SJSA1 (cell line): Measurements from ENCODE around the gene PSKH1. TPM values are rescaled to one million over a fixed set of nuclear protein-coding genes. Genes with fewer than 3 reads are reported as not detected.
A peak's percentile ranks its signal among the peaks of the same experiment; 100 is the strongest.
"Not testable (repeated sequence)": the region's sequence is repeated elsewhere in the genome, so short reads cannot be mapped to it uniquely, and the experiment has no call there.

Source experiments
- DNase-seq, 2 experiments: peaks; one replicate each; pipeline ENCODE4 v3.0.0-alpha.2; 2015 to 2020; ENCODE audit warnings: low spot score in 2 of 2, low read depth in 1 of 2
- H3K27ac ChIP-seq: fragments of 250-450 bp; sonication (Bioruptor Pico); 2 replicates; pipeline ENCODE4 v1.5.1; 2020; ENCODE audit warnings: mild to moderate bottlenecking, moderate library complexity
- H3K27me3 ChIP-seq: fragments of 250-450 bp; sonication (Bioruptor Pico); replicated peaks from 2 replicates; pipeline ENCODE4 v1.5.1; 2020; ENCODE audit warnings: mild to moderate bottlenecking, moderate library complexity
- H3K36me3 ChIP-seq: fragments of 250-450 bp; sonication (Bioruptor Pico); 2 replicates; pipeline ENCODE4 v1.5.1; 2020; ENCODE audit warnings: mild to moderate bottlenecking
- H3K4me1 ChIP-seq: fragments of 250-450 bp; sonication (Bioruptor Pico); replicated peaks from 2 replicates; pipeline ENCODE4 v1.6.1; 2021; ENCODE audit warnings: mild to moderate bottlenecking
- H3K4me3 ChIP-seq: fragments of 250-450 bp; sonication (Bioruptor Pico); 2 replicates; pipeline ENCODE4 v1.5.1; 2020; ENCODE audit warnings: mild to moderate bottlenecking
- H3K9me3 ChIP-seq: fragments of 250-450 bp; sonication (Bioruptor Pico); replicated peaks from 2 replicates; pipeline ENCODE4 v1.5.1; 2020; ENCODE audit warnings: mild to moderate bottlenecking
- total RNA-seq: library from RNA; depleted of rRNA; stranded (reverse); fragments of >200 nt; shearing (Covaris generic); gene quantifications from 2 replicates; pipeline ENCODE4 v1.2.3, GENCODE V29; 2014

The PSKH1 gene
- total RNA-seq, 1 experiment from 2014 or later, result 10.6 TPM

GRCh38 chr16:67928561-67929364, 35.7 kb downstream of the PSKH1 start:
- DNase-seq, result peak; percentile 46 to 75
- H3K27me3 ChIP-seq, result no peaks in the 10 kb centered on the region
- no peak overlapping the region for H3K27ac ChIP-seq
- no peaks in the 10 kb centered on the region for H3K9me3 ChIP-seq
- peaks cover 34% of the 10 kb centered on the region for H3K36me3 ChIP-seq
- H3K4me3 ChIP-seq, result no peak overlapping the region
- H3K4me1 ChIP-seq, result no peaks in the 10 kb centered on the region

DNA sequence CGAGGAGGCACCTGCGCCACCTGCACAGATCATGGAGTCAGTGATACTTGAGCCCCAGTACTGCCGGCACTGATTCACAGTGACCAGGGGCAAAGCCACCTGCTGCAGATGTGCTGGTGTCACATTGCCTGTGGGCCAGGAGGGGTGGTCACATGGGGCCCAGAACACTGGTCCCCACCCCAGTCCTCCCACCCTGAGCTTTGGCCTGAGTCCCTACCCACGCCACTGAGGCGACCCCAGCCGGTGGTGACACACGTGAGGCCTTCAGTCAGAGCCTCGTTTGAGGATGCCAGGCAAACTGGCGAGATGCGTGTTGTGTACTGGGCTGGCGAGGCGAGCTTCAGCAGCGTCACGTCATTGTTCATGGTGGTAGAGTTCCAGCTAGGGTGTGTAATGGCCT, 37.1 kb downstream of the PSKH1 start:
- Histone ChIP-seq H3K4me3 (no peak overlapping the region), H3K9me3 (no peaks in the 10 kb centered on the region), H3K27me3 (no peaks in the 10 kb centered on the region), H3K36me3 (peaks cover 43% of the 10 kb centered on the region), H3K27ac (no peak overlapping the region), H3K4me1 (peaks cover 2% of the 10 kb centered on the region)
- no peak for DNase-seq

DNA sequence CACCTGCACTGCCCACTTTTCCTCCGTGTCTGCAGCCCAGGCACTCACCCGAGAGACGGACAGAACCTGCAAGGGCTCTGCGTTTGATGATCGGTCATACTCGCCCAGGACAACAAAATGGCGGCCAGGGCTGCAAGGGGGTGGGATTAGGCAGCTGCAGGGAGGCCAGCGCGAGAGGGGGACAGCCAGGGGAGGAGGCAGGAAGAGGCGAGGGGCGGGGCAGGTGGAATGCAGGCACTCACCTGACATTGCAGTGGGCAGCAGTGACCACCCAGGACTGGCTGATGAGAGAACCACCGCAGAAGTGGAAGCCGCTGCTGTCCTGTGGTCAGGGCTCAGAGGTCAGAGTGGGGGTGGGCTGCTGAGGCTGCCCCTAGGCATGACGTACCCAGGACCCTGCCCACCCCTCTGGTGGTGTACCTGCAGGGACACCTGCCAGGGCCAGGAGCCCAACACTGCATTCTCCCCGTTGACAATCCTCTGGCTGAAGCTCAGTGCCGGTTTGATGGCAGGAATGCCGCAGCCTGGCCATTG, 37.7 kb downstream of the PSKH1 start:
- Histone ChIP-seq H3K27ac (no peak overlapping the region), H3K4me1 (peaks cover 7% of the 10 kb centered on the region), H3K9me3 (no peaks in the 10 kb centered on the region), H3K36me3 (peaks cover 46% of the 10 kb centered on the region), H3K27me3 (no peaks in the 10 kb centered on the region), H3K4me3 (no peak overlapping the region)
- DNase-seq, result no peak

DNA sequence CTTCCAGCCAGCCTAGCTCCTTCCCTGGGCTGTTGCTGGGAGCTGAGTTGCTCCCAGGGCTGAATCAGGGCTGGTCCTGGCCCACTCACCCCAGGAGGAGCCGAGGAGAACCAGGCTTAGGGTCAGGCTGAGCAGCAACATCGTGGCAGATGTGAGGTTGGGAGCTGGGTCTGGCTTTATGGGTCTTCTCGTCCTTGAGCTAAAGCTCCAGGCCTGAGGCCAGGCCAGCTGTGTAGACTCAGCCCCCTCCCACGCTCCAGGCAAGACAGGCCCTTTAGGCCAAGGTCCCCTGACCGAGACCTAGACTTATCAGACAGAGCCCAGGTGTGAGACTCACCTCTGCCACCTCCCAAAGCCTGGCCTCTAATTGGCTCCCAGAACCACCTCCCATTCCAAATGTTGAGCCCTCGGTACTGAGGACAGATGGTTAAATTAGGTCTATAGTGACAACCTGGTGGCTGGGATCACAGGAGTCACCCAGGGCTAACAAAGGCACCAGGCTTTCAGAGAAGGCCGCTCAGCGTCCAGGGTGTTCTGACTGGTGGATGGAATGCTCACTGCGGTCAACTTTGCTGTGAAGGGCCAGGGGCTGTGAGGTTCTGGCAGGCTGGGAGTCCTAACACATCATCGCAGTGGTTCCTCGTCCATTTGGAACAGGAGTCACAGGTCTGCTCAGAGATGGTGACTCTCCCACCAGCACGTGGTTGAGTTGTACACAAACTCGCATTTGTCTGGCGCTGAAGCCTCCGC, 38.8 kb downstream of the PSKH1 start, which contains the start of gene CTRL:
Gene CTRL, minus strand, starts transcription at position 151 of the 750 bp plus-strand sequence. Its CDS starts 10 bp downstream, at position 141.
- H3K4me1 ChIP-seq, result peaks cover 10% of the 10 kb centered on the region
- H3K9me3 ChIP-seq, result no peaks in the 10 kb centered on the region
- H3K36me3 ChIP-seq, result peaks cover 51% of the 10 kb centered on the region

GRCh38 chr16:67932462-67932840, 39.4 kb downstream of the PSKH1 start:
- Histone ChIP-seq H3K4me1 (peaks cover 16% of the 10 kb centered on the region), H3K4me3 (no peak overlapping the region), H3K27ac (no peak overlapping the region), H3K27me3 (no peaks in the 10 kb centered on the region), H3K9me3 (no peaks in the 10 kb centered on the region), H3K36me3 (peaks cover 50% of the 10 kb centered on the region)
- no peak for DNase-seq

More for the DNA sequence above, 38.8 kb downstream of the PSKH1 start, which contains the start of gene CTRL:
- Histone ChIP-seq H3K27ac (no peak within 1 kb of the TSS), H3K4me3 (no peak within 1 kb of the TSS), H3K27me3 (no peaks in the 10 kb centered on the region)
- DNase-seq, result no peak

- H3K36me3 ChIP-seq, result peaks cover 38% of the 10 kb centered on the region
- H3K4me3 ChIP-seq, result no peak overlapping the region
- no peaks in the 10 kb centered on the region for H3K27me3 ChIP-seq
- H3K27ac ChIP-seq, result no peak overlapping the region
- peaks cover 17% of the 10 kb centered on the region for H3K4me1 ChIP-seq
- no peak for DNase-seq
- no peaks in the 10 kb centered on the region for H3K9me3 ChIP-seq
These were observed 40.8 kb downstream of the PSKH1 start for GRCh38 chr16:67933805-67934204.

- Histone ChIP-seq H3K27me3 (no peaks in the 10 kb centered on the region), H3K9me3 (no peaks in the 10 kb centered on the region), H3K4me1 (peaks cover 17% of the 10 kb centered on the region), H3K4me3 (no peak overlapping the region), H3K36me3 (peaks cover 40% of the 10 kb centered on the region), H3K27ac (no peak overlapping the region)
- no peak for DNase-seq
These were observed 41.4 kb downstream of the PSKH1 start for GRCh38 chr16:67934306-67935100.

- Histone ChIP-seq H3K36me3 (peaks cover 46% of the 10 kb centered on the region), H3K27ac (no peak overlapping the region), H3K4me1 (peaks cover 17% of the 10 kb centered on the region), H3K4me3 (peak overlapping the region; percentile 75), H3K27me3 (no peaks in the 10 kb centered on the region), H3K9me3 (no peaks in the 10 kb centered on the region)
- DNase-seq, result no peak
These were observed 42.0 kb downstream of the PSKH1 start for GRCh38 chr16:67935101-67935401.

DNA sequence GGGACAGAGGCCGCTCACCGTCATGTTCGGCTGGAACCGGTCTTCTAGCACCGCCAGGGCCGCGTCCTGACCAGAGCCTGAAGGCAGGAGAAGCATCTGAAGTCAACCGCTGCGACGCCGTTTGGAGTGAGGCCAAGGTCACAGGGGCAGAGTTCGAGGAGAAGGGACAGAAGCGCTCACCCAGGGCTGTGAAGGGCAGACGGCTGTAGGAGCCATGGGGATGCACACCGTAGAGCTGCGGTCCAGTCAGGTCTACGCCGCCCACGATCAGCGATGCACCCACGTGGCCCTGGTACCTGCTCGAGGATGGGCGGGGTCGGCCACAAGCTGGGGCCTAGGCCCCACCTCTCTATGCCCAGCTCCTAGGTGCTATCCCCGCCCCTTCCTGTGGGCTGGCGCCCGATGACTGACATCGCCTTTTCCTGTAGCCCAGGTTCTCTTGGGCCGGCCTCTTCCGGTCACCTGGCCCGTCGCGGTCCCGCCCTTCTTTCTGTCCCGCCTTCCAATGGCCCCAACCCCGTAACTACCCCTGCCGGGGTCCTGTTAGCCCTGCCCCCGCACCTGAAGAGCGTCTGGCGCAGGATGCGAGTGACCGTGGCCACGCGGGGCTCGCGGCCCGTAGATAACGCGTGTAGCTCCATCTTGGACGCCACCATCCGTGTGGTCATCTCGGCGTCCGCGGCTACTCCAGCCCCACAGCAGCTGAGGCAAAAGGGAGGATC, 42.5 kb downstream of the PSKH1 start:
- H3K27me3 ChIP-seq, result no peaks in the 10 kb centered on the region
- peak; percentile 87 to 93 for DNase-seq
- peak overlapping the region; percentile 80 for H3K27ac ChIP-seq
- peaks cover 17% of the 10 kb centered on the region for H3K4me1 ChIP-seq
- H3K9me3 ChIP-seq, result no peaks in the 10 kb centered on the region
- H3K36me3 ChIP-seq, result peaks cover 51% of the 10 kb centered on the region
- H3K4me3 ChIP-seq, result peak overlapping the region; percentile 75

DNA sequence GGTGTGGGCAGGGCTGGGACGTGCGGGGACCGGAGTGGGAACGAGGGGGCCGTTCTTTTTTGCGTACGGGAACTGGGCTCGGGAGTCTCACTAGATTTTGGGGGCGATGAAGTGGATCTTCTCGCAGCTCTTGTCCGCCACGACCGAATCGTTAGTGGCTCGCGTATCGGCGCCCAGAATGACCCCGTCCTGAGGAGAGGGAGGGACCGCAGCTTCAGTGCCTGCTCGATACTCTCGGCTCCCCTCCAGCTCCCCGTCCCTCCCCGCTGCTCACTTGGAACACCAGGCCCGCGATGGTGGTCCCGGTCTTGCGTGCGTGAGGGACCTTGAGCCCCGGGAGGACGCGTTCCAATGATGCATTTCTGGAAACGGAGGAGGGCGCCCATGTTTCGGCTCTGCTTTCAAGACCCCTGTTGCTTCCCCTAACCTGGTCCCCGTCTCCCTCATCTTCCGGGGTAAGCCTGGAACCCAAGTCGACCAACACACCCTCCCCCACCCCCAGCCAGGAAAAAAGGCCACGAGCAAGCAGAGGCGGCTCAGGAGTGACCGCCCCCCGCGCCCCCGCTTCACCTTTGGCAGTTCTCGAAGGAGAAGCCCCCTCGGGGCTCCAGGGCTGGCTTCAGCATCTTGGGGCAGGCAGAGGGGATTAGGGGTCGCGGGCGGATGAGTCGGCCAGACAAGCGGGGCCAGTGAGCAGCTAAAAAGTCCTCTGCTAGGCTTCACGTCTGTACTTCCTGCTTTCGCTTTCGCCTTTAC, 43.2 kb downstream of the PSKH1 start, which contains the start of gene PSMB10:
Gene PSMB10, minus strand, starts transcription at position 727 of the 756 bp plus-strand sequence. Its CDS starts 101 bp downstream, at position 626.
- Histone ChIP-seq H3K9me3 (no peaks in the 10 kb centered on the region), H3K36me3 (peaks cover 58% of the 10 kb centered on the region), H3K4me1 (peaks cover 17% of the 10 kb centered on the region), H3K27ac (peak within 1 kb of the TSS; percentile 80), H3K4me3 (peak within 1 kb of the TSS; percentile 75), H3K27me3 (no peaks in the 10 kb centered on the region)
- DNase-seq, result peak; percentile 70 to 74

GRCh38 chr16:67936880-67937605, 44.0 kb downstream of the PSKH1 start:
- Histone ChIP-seq H3K9me3 (no peaks in the 10 kb centered on the region), H3K36me3 (peaks cover 60% of the 10 kb centered on the region), H3K27me3 (no peaks in the 10 kb centered on the region), H3K4me3 (peak overlapping the region; percentile 75), H3K4me1 (peaks cover 17% of the 10 kb centered on the region), H3K27ac (peak overlapping the region; percentile 80)
- DNase-seq, result peak in 1 of 2 experiments; percentile 81

- not testable (repeated sequence) for H3K4me3 ChIP-seq, H3K9me3 ChIP-seq, H3K27me3 ChIP-seq, H3K27ac ChIP-seq, DNase-seq
- Histone ChIP-seq H3K4me1 (peaks cover 17% of the 10 kb centered on the region), H3K36me3 (peaks cover 64% of the 10 kb centered on the region)
These were observed 44.7 kb downstream of the PSKH1 start for GRCh38 chr16:67937713-67938112.
